GM21515 (cell line): Measurements from ENCODE around the gene RAD23A.
"Not testable (repeated sequence)": the region's sequence is repeated elsewhere in the genome, so short reads cannot be mapped to it uniquely, and the experiment has no call there.

Experiments
- ATAC-seq: cut with Tn5 transposase; IDR thresholded peaks from one replicate; pipeline ENCODE4 v1.9.1; 2021; ENCODE audit not compliant: unreplicated experiment

The RAD23A gene

DNA sequence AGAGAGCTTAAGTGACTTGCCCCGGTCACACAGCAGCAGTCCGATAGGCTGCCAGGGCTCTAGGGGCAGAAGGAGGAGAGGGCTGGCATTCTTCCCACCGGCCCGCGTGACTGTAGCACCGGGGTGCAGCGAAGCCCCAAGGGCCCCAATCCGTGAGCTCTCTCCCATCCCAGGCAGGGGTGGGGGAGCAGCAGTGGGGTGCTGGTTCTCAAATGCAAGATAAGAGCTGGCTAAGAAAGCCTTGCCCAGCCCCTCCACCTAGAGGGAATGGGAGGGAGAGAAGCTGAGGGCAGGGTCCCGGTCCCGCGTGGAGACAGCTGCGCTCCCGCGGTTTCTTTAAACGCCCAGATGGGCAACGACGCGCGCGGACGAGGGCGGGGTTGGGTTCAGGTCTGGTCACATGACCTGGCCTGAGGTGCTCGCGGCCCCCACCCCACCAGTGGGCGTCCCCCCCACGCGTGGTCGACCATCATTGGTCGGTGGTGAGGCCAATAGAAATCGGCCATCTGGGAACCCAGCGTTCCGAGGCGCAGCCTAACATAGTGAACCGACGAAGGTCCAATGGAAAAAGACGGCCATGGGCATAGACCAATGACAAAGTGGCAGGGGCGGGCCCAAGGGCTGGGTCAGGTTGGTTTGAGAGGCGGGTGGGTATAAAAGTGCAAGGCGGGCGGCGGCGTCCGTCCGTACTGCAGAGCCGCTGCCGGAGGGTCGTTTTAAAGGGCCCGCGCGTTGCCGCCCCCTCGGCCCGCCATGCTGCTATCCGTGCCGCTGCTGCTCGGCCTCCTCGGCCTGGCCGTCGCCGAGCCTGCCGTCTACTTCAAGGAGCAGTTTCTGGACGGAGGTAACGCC is 7.5 kb upstream of the RAD23A start, which contains the start of gene CALR:
Gene CALR, plus strand, starts transcription at position 683 of the 852 bp plus-strand sequence. Its CDS starts 71 bp downstream, at position 754.
- peak; percentile 75 for ATAC-seq

DNA sequence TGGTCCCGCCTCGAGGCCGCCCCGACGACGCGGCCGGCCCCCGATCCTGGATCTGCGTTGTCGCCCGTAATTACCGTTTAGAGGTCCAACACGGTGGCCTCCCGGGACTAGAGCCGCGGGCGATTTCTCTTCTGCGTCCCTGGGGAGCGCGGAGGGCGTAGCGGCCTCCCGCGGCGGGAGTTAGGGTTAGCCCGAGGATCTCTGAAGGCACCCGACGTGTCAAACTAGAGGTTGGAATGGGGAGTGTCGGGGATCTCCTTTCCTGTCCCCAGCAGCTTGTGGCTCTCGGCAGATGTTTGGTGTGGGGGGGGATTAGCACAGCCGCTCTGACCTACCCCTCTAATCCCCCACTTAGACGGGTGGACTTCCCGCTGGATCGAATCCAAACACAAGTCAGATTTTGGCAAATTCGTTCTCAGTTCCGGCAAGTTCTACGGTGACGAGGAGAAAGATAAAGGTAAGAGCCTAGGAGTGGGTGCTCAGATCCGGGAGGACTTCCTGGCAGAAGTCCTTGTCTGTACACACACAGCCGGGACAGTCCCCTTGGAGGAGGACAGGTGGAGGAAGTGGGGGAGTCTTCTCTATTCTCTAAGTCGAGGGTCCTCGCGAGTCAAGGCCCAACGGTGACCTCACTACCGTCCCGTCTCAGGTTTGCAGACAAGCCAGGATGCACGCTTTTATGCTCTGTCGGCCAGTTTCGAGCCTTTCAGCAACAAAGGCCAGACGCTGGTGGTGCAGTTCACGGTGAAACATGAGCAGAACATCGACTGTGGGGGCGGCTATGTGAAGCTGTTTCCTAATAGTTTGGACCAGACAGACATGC is 6.7 kb upstream of the RAD23A start:
- ATAC-seq: peak; percentile 2

DNA sequence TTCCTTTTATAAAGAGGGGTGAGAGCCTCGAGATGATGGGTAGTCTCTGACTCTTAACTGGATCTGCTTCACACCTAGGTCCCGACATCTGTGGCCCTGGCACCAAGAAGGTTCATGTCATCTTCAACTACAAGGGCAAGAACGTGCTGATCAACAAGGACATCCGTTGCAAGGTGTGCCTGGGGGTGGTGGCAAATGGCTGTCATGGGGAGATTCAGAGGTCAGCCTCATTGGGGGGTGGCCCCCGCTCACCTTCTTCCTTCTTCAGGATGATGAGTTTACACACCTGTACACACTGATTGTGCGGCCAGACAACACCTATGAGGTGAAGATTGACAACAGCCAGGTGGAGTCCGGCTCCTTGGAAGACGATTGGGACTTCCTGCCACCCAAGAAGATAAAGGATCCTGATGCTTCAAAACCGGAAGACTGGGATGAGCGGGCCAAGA is 5.7 kb upstream of the RAD23A start:
- no peak for ATAC-seq

DNA sequence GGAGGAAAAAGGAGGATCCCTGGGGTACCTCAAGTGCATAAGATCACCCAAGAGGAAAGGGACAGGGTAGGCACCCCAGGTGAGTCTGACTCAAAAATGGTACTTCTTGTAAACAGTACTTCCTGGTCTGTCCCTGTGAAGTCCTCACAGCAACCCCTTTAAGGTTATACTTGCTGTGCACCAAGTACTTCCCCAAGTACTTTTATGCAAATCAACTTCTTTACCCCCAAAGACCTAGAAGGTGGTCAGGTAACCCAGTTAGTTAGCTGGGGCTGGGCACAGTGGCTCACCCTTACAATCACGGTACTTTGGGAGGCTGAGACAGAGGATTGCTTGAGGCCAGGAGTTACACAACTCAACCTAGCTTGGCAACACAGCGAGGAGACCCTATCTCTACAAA is 4.8 kb upstream of the RAD23A start:
- ATAC-seq: no peak

- no peak for ATAC-seq
Observed at GRCh38 chr19:12943437-12944044, 2.1 kb upstream of the RAD23A start.

DNA sequence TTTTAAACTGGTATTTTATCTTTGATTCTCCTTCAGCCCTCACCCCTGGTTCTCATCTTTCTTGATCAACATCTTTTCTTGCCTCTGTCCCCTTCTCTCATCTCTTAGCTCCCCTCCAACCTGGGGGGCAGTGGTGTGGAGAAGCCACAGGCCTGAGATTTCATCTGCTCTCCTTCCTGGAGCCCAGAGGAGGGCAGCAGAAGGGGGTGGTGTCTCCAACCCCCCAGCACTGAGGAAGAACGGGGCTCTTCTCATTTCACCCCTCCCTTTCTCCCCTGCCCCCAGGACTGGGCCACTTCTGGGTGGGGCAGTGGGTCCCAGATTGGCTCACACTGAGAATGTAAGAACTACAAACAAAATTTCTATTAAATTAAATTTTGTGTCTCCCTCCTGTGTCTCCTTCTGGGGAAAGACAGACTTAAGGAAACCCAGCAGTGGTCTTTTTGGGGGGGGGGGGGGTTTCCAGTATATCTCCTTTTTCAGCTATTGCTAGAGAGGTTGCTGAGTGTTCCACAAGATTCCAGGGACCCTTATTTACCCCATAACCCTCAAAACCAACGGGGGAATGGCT is 1.5 kb upstream of the RAD23A start:
- no peak for ATAC-seq

- peak; percentile 30 for ATAC-seq
Observed at GRCh38 chr19:12946092-12946721, 545 bp downstream of the RAD23A start.

DNA sequence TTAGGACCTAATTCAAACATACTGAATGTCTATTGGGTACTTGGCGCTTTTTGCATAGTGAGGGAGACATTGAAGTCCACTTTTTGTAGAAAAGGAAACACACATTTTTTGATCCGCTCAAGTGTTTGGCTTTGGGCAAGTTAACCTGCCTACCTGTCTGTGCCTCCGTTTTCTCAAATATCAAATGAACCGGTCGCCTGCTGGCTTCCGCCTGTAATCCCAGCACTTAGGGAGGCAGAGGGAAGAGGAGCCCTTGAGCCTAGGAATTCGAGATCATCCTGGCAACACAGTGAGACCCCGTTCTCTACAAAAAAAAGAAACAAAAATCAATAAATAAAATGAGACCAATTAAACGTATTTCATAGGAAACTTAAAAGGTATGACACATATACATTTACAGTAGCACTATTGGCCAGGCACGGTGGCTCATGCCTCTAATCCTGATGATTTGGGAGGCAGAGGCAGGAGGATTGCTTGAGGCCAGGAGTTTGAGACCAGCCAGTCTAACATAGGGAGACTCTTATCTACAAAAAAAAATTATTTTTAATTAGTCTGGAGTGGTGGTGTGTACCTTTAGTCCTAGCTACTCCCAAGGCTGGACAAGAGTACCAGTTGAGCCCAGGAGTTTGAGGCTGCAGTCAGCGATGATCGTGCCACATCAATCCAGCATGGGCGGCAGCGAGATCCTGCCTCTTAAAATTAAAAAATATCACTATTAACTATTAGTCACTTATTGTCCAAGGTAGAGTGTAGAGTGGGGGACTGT is 1.3 kb downstream of the RAD23A start:
- no peak for ATAC-seq

GRCh38 chr19:12947702-12948611 is 2.3 kb downstream of the RAD23A start:
- no peak for ATAC-seq

DNA sequence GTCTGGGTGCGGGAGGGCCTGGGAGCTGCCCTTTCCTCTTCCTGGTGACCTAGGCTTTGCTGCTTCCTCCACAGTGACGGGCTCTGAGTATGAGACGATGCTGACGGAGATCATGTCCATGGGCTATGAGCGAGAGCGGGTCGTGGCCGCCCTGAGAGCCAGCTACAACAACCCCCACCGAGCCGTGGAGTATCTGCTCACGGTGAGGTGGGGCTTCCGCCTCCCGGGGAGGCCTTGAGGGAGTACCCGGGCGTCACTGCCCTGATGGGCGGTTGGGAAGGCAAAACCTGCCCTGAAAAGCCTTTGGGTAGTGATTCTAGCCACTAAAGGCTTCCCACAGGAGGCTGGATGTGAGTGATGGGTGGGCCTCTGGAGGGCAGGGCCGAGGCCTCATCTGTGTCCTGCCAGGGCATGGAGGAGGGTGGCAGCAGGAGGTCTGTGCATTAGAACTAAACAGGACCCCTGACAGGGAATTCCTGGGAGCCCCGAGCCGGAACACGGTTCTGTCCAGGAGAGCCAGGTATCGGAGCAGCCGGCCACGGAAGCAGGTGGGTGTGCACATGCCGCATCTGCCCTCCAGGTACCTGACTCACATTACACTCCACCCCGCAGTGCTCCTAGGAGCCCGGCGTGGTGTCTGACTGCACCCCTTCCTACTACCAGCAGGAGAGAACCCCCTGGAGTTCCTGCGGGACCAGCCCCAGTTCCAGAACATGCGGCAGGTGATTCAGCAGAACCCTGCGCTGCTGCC is 3.1 kb downstream of the RAD23A start:
- no peak for ATAC-seq

DNA sequence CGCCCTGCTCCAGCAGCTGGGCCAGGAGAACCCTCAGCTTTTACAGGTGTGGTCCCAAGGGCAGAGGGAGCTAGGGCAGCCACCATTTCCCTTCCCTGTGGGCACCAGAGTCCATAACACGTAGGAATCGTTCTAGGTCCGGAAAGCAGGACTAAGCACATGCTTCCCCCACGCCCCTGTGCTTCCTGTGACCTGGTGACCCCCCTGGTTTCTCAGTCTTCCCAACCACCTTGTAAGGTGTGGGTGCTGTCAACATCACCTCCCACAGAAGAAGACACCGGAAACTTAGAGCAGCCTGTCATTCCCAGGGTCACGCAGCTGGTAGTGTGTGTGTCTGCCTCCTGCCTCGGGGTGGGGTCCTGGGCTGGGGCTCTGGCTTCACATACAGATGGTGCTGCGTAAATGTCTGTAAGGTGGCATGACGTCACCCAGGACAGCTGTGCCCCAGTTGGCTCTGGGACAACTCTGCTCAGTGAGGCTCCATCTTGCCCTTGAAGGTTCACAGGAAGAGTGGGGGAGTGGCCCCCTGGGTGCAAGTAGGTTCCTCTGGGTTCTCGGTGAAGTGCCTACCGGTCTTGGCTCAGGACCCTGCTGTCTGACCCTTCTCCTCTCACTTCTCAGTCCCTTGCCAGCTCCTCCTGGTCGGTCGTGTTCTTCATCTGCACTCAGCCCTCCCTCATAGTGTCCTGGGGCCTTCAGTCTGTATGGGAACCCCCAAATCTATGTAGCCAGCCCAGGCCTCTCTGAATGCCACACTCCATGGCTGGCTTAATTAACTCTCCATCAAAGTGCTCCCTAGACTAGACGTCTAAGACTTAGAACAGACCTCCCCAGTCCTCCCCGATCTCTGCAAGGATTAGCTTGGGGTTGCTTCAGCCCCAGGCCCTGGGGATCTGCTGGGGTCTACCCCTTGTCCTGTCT is 4.0 kb downstream of the RAD23A start:
- no peak for ATAC-seq

GRCh38 chr19:12952050-12952449 is 6.4 kb downstream of the RAD23A start:
- ATAC-seq: not testable (repeated sequence)

GRCh38 chr19:12952488-12953137 is 7.0 kb downstream of the RAD23A start:
- ATAC-seq: no peak

GRCh38 chr19:12953138-12953798 is 7.6 kb downstream of the RAD23A start:
- no peak for ATAC-seq

DNA sequence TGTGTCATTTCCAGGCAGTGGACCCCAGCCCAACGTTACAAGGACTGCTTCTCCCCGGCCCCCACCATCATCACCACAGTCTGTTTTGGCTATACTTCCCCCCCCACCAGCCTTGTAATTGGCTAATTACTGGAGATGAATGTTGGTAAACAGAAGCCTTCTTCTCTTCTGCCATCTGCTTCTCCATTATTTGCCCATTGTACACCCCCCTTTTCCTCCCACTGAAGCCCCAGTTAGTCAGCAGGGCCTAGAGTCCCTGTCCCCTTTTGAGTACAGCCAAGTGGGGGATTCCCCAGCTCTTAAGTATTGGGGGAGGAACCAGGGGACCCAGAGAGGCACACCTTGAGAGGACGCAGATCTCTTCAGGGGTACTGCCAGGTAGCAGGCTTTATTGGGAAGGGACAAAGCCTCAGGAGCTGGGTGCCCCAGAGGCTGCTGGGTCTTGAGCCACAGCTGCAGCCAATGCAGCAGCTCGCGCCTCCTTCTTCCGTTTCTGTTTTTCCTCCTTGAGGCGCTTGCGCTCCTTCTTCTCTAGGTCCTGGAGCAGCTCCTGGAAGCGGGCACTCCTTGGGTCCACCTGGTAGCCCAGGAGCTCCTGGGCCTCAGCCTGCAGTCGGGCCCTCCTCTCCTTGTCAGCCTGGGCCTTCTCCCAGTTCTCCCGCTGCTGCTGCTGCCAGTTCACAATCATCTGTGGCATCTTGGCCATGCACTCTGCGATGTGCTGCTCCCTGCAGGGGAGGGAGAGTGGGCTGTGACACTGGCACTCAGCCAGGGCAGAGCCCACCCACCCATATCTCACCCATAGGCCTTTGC is 8.3 kb downstream of the RAD23A start:
- ATAC-seq: no peak
